GM23338 (cell line): ENCODE results near the gene PRR36. TPM values are rescaled to one million over a fixed set of nuclear protein-coding genes. Genes with fewer than 3 reads are reported as not detected.

Experiments
- ATAC-seq: fragments of 200-7000 bp; cut with Tn5 transposase; 3 replicates; pipeline ENCODE4 v1.9.1; 2020
- DNase-seq: peaks from one replicate; pipeline ENCODE4 v3.0.0-alpha.2; 2015; ENCODE audit warnings: low spot score
- H2AFZ ChIP-seq: fragments of 200-600 bp; sonication (generic); 2 replicates; pipeline ENCODE4 v1.8.0; 2016; ENCODE audit warnings: antibody characterized with exemption, mild to moderate bottlenecking, moderate library complexity
- H3F3A ChIP-seq: fragments of 200-600 bp; sonication (generic); replicated peaks from 2 replicates; pipeline ENCODE4 v1.8.0; 2017; ENCODE audit warnings: antibody characterized with exemption, mixed run types, low read depth
- H3K27ac ChIP-seq: fragments of 200-600 bp; sonication (generic); 2 replicates; pipeline ENCODE4 v1.6.1; 2016; ENCODE audit warnings: low read depth
- H3K27me3 ChIP-seq: fragments of 200-600 bp; sonication (generic); 2 replicates; pipeline ENCODE4 v1.8.0; 2016; ENCODE audit warnings: mild to moderate bottlenecking, mixed run types, moderate library complexity; ENCODE audit not compliant: insufficient read depth
- H3K36me3 ChIP-seq: fragments of 200-600 bp; sonication (generic); 2 replicates; pipeline ENCODE4 v1.8.0; 2016; ENCODE audit warnings: mild to moderate bottlenecking; ENCODE audit not compliant: insufficient read depth
- H3K4me1 ChIP-seq: fragments of 200-600 bp; sonication (generic); 2 replicates; pipeline ENCODE4 v1.8.0; 2016; ENCODE audit warnings: mild to moderate bottlenecking, moderate library complexity; ENCODE audit not compliant: insufficient read depth
- H3K4me2 ChIP-seq: fragments of 200-600 bp; sonication (generic); 2 replicates; pipeline ENCODE4 v1.7.1; 2017; ENCODE audit warnings: mixed run types
- H3K4me3 ChIP-seq: fragments of 200-600 bp; sonication (generic); 2 replicates; pipeline ENCODE4 v1.6.1; 2016; ENCODE audit warnings: mixed run types
- H3K79me2 ChIP-seq: fragments of 200-600 bp; sonication (generic); replicated peaks from 2 replicates; pipeline ENCODE4 v1.8.0; 2017; ENCODE audit warnings: mild to moderate bottlenecking; ENCODE audit not compliant: insufficient read depth
- H3K9me2 ChIP-seq: fragments of 200-600 bp; sonication (generic); 2 replicates; pipeline ENCODE4 v1.8.0; 2017; ENCODE audit not compliant: insufficient read depth
- H4K20me1 ChIP-seq: fragments of 200-600 bp; sonication (generic); replicated peaks from 2 replicates; pipeline ENCODE4 v1.8.0; 2017; ENCODE audit warnings: mild to moderate bottlenecking; ENCODE audit not compliant: insufficient read depth
- H3K27ac Mint-ChIP-seq: 2 replicates; pipeline ENCODE4 v1.8.0; 2020; ENCODE audit warnings: inconsistent platforms, mild to moderate bottlenecking, moderate library complexity, mixed read lengths
- H3K27me3 Mint-ChIP-seq: 3 replicates; pipeline ENCODE4 v1.8.0; 2022; ENCODE audit warnings: low read depth, mild to moderate bottlenecking, moderate library complexity, mixed read lengths, inconsistent platforms; ENCODE audit not compliant: insufficient read depth, poor library complexity
- H3K36me3 Mint-ChIP-seq: 3 replicates; pipeline ENCODE4 v1.8.0; 2021; ENCODE audit warnings: low read depth, mild to moderate bottlenecking, inconsistent platforms, moderate library complexity, mixed read lengths
- H3K4me1 Mint-ChIP-seq: 3 replicates; pipeline ENCODE4 v1.8.0; 2020; ENCODE audit warnings: mild to moderate bottlenecking, inconsistent platforms, mixed read lengths
- H3K4me3 Mint-ChIP-seq: 3 replicates; pipeline ENCODE4 v1.8.0; 2021; ENCODE audit warnings: moderate library complexity, mild to moderate bottlenecking, inconsistent platforms, mixed read lengths
- H3K9me3 Mint-ChIP-seq: 3 replicates; pipeline ENCODE4 v1.8.0; 2020; ENCODE audit warnings: moderate library complexity, mild to moderate bottlenecking, inconsistent platforms, mixed read lengths
- EZH2phosphoT487 ChIP-seq: fragments of 200-600 bp; sonication (generic); IDR thresholded peaks from one replicate; pipeline ENCODE4 v1.8.1; 2018; ENCODE audit warnings: antibody characterized with exemption; ENCODE audit not compliant: unreplicated experiment
- JUNB ChIP-seq: IDR thresholded peaks from one replicate; pipeline ENCODE4 v1.6.1; 2016; ENCODE audit warnings: antibody characterized with exemption; ENCODE audit not compliant: unreplicated experiment
- NANOG ChIP-seq: IDR thresholded peaks from 2 replicates; pipeline ENCODE4 v1.6.1; 2016; ENCODE audit warnings: antibody characterized with exemption, borderline replicate concordance
- POLR2AphosphoS5 ChIP-seq: IDR thresholded peaks from 2 replicates; pipeline ENCODE4 v1.6.1; 2016; ENCODE audit warnings: antibody characterized with exemption, low read depth
- STAT1 ChIP-seq: IDR thresholded peaks from one replicate; pipeline ENCODE4 v1.6.1; 2016; ENCODE audit warnings: antibody characterized with exemption; ENCODE audit not compliant: unreplicated experiment
- ZNF331 ChIP-seq: fragments of 250-450 bp; sonication (Bioruptor Pico); IDR thresholded peaks from 2 replicates; pipeline ENCODE4 v1.5.0; 2020; ENCODE audit warnings: low read depth, mild to moderate bottlenecking, moderate library complexity
- polyA plus RNA-seq: library from polyadenylated mRNA; unstranded; fragments of >200 nt; fragmentation: Nextera tagmentation; extraction: Ambion mirVana; gene quantifications from 2 replicates; pipeline ENCODE4 v1.2.1, GENCODE V29; 2016
- total RNA-seq: library from RNA; depleted of rRNA; stranded (reverse); fragments of >200 nt; shearing (Covaris generic); gene quantifications from 2 replicates; pipeline ENCODE4 v1.2.3, GENCODE V29; 2014
- TF ChIP-seq, protein P1 (sequence below): fragments of 250-450 bp; sonication (Bioruptor Pico); IDR thresholded peaks from 2 replicates; pipeline ENCODE4 v1.5.0; 2020; ENCODE audit warnings: mild to moderate bottlenecking, moderate library complexity
- TF ChIP-seq, protein P2 (sequence below), 2 experiments: fragments of 200-600 bp in 1 of 2; sonication (generic) in 1 of 2; conservative IDR thresholded peaks; 2 replicates each; pipeline versions ENCODE4 v1.5.1 to v1.6.1; 2016 to 2017; ENCODE audit warnings: antibody characterized with exemption in 2 of 2, low read depth in 2 of 2, mild to moderate bottlenecking in 2 of 2, moderate library complexity in 1 of 2

The PRR36 gene
- total and polyA plus RNA-seq, 2 experiments from 2014 or later: 17.6 to 17.9 TPM

DNA sequence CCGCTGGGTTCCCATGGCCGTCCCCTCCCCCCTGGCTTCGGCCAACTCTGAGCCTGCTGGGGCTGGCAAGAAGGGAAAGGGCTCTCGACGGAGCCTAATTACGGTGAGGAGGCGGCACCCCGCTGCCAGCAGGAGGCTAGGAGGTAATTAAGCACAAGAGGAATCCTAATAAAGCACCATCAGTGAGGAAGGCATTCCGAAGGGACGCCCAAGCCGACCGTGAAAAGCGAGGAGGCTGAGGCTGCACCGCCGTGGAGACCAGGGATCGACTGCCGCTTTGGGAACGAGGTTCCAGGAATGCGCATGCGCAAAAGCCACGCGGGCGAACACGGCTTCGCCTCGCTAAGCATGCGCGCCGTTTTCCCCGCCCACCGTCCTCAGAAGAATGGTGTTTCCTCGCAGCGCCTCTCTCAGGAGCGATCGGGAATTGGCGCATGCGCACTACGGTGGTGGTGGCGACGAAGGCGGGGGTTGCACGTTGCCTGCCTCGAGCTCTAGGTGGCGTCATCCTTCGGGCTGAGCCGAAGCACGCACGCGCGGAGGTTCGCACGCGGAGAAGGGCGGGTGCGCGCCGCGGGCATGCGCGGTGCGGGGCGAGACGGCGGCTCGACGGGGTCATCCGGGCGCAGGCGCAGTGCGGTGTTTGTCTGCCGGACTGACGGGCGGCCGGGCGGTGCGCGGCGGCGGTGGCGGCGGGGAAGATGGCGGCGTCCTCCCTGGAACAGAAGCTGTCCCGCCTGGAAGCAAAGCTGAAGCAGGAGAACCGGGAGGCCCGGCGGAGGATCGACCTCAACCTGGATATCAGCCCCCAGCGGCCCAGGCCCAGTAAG is 29.3 kb upstream of the PRR36 start, which contains the start of gene MAP2K7 (continued):
- TF ChIP-seq, protein P1, sequence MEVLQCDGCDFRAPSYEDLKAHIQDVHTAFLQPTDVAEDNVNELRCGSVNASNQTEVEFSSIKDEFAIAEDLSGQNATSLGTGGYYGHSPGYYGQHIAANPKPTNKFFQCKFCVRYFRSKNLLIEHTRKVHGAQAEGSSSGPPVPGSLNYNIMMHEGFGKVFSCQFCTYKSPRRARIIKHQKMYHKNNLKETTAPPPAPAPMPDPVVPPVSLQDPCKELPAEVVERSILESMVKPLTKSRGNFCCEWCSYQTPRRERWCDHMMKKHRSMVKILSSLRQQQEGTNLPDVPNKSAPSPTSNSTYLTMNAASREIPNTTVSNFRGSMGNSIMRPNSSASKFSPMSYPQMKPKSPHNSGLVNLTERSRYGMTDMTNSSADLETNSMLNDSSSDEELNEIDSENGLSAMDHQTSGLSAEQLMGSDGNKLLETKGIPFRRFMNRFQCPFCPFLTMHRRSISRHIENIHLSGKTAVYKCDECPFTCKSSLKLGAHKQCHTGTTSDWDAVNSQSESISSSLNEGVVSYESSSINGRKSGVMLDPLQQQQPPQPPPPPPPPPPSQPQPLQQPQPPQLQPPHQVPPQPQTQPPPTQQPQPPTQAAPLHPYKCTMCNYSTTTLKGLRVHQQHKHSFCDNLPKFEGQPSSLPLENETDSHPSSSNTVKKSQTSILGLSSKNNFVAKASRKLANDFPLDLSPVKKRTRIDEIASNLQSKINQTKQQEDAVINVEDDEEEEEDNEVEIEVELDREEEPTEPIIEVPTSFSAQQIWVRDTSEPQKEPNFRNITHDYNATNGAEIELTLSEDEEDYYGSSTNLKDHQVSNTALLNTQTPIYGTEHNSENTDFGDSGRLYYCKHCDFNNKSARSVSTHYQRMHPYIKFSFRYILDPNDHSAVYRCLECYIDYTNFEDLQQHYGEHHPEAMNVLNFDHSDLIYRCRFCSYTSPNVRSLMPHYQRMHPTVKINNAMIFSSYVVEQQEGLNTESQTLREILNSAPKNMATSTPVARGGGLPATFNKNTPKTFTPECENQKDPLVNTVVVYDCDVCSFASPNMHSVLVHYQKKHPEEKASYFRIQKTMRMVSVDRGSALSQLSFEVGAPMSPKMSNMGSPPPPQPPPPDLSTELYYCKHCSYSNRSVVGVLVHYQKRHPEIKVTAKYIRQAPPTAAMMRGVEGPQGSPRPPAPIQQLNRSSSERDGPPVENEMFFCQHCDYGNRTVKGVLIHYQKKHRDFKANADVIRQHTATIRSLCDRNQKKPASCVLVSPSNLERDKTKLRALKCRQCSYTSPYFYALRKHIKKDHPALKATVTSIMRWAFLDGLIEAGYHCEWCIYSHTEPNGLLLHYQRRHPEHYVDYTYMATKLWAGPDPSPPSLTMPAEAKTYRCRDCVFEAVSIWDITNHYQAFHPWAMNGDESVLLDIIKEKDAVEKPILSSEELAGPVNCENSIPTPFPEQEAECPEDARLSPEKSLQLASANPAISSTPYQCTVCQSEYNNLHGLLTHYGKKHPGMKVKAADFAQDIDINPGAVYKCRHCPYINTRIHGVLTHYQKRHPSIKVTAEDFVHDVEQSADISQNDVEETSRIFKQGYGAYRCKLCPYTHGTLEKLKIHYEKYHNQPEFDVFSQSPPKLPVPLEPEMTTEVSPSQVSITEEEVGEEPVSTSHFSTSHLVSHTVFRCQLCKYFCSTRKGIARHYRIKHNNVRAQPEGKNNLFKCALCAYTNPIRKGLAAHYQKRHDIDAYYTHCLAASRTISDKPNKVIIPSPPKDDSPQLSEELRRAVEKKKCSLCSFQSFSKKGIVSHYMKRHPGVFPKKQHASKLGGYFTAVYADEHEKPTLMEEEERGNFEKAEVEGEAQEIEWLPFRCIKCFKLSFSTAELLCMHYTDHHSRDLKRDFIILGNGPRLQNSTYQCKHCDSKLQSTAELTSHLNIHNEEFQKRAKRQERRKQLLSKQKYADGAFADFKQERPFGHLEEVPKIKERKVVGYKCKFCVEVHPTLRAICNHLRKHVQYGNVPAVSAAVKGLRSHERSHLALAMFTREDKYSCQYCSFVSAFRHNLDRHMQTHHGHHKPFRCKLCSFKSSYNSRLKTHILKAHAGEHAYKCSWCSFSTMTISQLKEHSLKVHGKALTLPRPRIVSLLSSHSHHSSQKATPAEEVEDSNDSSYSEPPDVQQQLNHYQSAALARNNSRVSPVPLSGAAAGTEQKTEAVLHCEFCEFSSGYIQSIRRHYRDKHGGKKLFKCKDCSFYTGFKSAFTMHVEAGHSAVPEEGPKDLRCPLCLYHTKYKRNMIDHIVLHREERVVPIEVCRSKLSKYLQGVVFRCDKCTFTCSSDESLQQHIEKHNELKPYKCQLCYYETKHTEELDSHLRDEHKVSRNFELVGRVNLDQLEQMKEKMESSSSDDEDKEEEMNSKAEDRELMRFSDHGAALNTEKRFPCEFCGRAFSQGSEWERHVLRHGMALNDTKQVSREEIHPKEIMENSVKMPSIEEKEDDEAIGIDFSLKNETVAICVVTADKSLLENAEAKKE (CRISPR knock-in tag): no peak

DNA sequence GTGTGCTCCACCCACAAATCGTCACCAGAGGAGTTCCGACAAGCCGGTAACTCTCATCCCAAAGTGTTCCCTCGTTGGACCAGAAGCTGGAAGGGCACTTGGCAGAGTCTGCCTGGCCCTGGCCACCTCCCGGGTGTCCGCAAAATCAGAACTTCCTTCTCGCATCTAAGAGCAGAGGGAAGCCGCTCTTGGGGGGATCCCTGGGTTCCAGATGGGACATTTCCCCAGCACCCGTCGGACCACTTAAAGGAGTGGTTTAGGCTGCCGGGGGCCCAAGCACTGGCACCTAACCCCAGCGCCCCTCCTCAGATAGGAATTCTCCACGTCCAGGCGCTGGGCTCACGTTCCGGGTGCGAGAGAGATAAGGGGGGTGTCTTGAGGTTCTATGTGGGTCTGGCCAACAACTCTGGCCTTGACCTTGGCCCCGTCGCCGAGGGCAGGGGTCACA is 28.6 kb upstream of the PRR36 start:
- peak overlapping the region; percentile 89 for H3K4me2 ChIP-seq
- Mint-ChIP-seq H3K27ac (peak overlapping the region; percentile 97), H3K4me3 (peak overlapping the region; percentile 91), H3K4me1 (peaks cover 19% of the 10 kb centered on the region), H3K36me3 (peaks cover 17% of the 10 kb centered on the region; the same call in 2 of the 3 replicates), H3K9me3 (peaks cover 6% of the 10 kb centered on the region; the same call in 1 of the 3 replicates), H3K27me3 (peaks cover 28% of the 10 kb centered on the region)
- TF ChIP-seq, protein P2, sequence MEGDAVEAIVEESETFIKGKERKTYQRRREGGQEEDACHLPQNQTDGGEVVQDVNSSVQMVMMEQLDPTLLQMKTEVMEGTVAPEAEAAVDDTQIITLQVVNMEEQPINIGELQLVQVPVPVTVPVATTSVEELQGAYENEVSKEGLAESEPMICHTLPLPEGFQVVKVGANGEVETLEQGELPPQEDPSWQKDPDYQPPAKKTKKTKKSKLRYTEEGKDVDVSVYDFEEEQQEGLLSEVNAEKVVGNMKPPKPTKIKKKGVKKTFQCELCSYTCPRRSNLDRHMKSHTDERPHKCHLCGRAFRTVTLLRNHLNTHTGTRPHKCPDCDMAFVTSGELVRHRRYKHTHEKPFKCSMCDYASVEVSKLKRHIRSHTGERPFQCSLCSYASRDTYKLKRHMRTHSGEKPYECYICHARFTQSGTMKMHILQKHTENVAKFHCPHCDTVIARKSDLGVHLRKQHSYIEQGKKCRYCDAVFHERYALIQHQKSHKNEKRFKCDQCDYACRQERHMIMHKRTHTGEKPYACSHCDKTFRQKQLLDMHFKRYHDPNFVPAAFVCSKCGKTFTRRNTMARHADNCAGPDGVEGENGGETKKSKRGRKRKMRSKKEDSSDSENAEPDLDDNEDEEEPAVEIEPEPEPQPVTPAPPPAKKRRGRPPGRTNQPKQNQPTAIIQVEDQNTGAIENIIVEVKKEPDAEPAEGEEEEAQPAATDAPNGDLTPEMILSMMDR (conservative IDR thresholded peaks at IDR 0.05; ENCODE audit: low read depth in 2 of 2): no peak
- TF ChIP-seq JUNB: no peak
- no peak for TF ChIP-seq POLR2AphosphoS5
- no peak for TF ChIP-seq NANOG
- no peak for TF ChIP-seq EZH2phosphoT487
- TF ChIP-seq ZNF331 (CRISPR knock-in tag): no peak
- no peak for TF ChIP-seq STAT1
- H3K79me2 ChIP-seq: peaks cover 32% of the 10 kb centered on the region
- H3K36me3 ChIP-seq: no peaks in the 10 kb centered on the region; the same call in 1 of the 2 replicates
- ATAC-seq (peak; percentile 19), DNase-seq (no peak)
- H3F3A ChIP-seq: peaks cover 8% of the 10 kb centered on the region; the same call in 1 of the 2 replicates
- H3K4me3 ChIP-seq: peak overlapping the region; percentile 73
- H2AFZ ChIP-seq: peak overlapping the region; percentile 95; the same call in 1 of the 2 replicates
- H3K27me3 ChIP-seq: no peaks in the 10 kb centered on the region
- H3K27ac ChIP-seq: peak overlapping the region; percentile 94
- H3K4me1 ChIP-seq: peaks cover 11% of the 10 kb centered on the region
- no peaks in the 10 kb centered on the region; the same call in 1 of the 2 replicates for H4K20me1 ChIP-seq
- no peaks in the 10 kb centered on the region for H3K9me2 ChIP-seq
